Cardiac fibroblast (primary cell): ENCODE results near the gene CDHR4.
A peak's percentile ranks its signal among the peaks of the same experiment; 100 is the strongest.
"Not testable (repeated sequence)": the region's sequence is repeated elsewhere in the genome, so short reads cannot be mapped to it uniquely, and the experiment has no call there.

ENCODE experiments used
- DNase-seq, 2 donors: peaks; one replicate each; pipeline versions ENCODE4 v3.0.0 to v3.0.0-alpha.2; 2010; ENCODE audit warnings: low read depth in 2 of 2
- H3K4me3 ChIP-seq, 2 donors: replicated peaks in 1 of 2; 1 replicate in 1 of 2; 2 replicates in 1 of 2; pipeline ENCODE4 v1.5.1; 2011; ENCODE audit warnings: low read depth in 2 of 2, low read length in 2 of 2, mild to moderate bottlenecking in 2 of 2, moderate library complexity in 1 of 2
- TF ChIP-seq, protein P1 (sequence below): IDR thresholded peaks from one replicate; pipeline ENCODE4 v1.5.1; 2011; ENCODE audit warnings: low read depth, mild to moderate bottlenecking, low read length, inconsistent platforms

CDHR4 gene

DNA sequence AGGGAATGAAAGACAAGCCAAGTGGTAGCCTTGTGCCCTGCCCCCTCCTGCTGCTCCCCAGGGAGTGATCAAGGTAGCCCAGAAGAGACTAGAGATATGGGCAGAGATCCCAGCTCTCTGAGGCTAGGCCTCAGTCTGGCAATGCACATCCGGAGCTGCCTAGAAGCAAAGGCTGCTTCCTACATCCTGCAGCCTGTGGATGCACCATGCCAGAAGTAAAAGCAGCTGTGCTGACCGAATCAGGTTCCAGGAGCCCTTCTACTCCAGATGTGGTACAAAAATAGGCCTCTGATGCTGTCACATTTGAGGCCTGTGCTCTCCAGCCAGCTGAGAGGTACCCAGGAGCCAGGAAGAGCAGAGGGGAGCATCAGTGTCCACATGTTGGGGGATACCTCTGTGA is 40.7 kb upstream of the CDHR4 start:
- TF ChIP-seq, protein P1, sequence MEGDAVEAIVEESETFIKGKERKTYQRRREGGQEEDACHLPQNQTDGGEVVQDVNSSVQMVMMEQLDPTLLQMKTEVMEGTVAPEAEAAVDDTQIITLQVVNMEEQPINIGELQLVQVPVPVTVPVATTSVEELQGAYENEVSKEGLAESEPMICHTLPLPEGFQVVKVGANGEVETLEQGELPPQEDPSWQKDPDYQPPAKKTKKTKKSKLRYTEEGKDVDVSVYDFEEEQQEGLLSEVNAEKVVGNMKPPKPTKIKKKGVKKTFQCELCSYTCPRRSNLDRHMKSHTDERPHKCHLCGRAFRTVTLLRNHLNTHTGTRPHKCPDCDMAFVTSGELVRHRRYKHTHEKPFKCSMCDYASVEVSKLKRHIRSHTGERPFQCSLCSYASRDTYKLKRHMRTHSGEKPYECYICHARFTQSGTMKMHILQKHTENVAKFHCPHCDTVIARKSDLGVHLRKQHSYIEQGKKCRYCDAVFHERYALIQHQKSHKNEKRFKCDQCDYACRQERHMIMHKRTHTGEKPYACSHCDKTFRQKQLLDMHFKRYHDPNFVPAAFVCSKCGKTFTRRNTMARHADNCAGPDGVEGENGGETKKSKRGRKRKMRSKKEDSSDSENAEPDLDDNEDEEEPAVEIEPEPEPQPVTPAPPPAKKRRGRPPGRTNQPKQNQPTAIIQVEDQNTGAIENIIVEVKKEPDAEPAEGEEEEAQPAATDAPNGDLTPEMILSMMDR: no peak
- DNase-seq: peak; percentile 8 to 20
- H3K4me3 ChIP-seq: no peak overlapping the region

- DNase-seq: peak; percentile 86 to 90
- no peak overlapping the region for H3K4me3 ChIP-seq
- TF ChIP-seq, protein P1: peak; percentile 90
Observed at GRCh38 chr3:49839193-49839809, 39.6 kb upstream of the CDHR4 start.

DNA sequence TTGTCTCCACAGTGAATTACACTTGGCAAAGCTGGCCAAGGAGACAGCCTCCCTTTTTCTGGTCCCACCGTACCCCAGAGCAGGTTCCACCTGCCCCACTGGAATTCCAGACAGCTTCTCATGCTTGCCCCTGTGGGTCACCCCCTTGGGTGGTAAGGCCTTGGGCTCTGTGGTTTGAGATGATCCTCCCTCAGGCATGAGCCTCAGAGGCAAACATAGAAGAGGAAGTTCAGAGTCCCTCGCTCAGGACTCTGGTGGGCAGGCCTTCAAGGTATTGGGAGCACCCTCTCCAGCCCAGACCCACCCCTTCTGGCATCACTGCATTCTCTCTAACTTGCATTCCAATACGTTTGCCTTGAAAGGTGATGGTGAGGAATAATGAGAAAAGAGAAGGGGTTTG is 31.7 kb upstream of the CDHR4 start:
- DNase-seq: no peak
- TF ChIP-seq, protein P1: no peak

GRCh38 chr3:49826016-49826415 is 26.3 kb upstream of the CDHR4 start:
- DNase-seq: no peak
- TF ChIP-seq, protein P1: no peak
- no peak overlapping the region for H3K4me3 ChIP-seq

More for the DNA sequence above, 31.7 kb upstream of the CDHR4 start:
- no peak overlapping the region for H3K4me3 ChIP-seq

DNA sequence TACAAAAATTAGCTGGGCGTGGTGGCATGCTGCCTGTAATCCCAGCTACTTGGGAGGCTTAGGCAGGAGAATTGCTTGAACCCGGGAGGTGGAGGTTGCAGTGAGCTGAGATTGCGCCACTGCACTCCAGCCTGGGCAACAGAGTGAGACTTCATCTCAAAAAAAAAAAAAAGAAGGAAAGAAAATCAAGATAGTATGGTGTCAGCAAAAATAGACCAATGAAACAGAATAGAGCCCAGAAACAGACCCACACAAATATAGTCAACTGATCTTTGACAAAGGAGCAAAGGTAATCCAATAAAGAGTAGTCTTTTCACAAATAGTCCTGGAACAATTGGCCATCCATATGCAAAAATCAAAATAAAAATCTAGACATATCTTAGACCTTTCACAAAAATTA is 23.5 kb upstream of the CDHR4 start:
- not testable (repeated sequence) for DNase-seq, H3K4me3 ChIP-seq

DNA sequence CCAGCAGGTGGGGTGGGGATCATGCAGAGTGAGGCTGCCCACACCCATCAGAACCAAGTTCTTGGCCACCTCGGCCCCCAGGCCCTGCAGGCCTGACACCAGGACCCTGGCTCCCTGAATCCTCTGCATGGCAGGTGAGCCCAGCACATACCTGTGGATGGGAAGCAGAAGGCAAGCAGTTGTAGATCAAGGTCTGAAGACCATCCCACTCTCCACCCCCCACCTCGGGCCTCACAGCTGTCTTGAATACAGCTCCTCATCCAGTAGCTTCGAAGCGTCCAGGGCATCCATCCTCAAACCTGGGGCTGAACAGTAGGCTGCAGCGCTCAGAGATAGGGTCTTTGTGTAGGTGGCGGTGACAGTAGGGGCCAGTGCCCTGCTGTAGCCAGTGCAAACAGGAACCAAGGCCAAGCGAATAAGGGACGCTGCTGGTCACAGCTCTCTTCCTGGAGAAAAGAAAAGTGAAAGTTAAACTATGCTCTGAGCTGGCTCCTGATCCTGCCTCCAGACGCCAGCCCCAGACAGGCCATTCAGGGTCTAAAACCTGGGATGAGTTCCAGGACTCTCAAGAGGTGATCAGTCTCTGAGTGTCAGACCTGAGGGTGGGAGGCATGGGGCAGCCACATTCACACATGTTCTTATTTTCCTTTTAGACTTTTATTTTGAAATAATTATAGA is 14.0 kb upstream of the CDHR4 start, which contains the start of gene UBA7:
Gene UBA7 (minus strand): TSS at position 457 of the 678 bp plus-strand sequence. CDS start 166 bp downstream, at position 291.
- peak; percentile 73 to 86 for DNase-seq
- peak within 1 kb of the TSS; percentile 47 to 56 for H3K4me3 ChIP-seq
- TF ChIP-seq, protein P1: no peak

DNA sequence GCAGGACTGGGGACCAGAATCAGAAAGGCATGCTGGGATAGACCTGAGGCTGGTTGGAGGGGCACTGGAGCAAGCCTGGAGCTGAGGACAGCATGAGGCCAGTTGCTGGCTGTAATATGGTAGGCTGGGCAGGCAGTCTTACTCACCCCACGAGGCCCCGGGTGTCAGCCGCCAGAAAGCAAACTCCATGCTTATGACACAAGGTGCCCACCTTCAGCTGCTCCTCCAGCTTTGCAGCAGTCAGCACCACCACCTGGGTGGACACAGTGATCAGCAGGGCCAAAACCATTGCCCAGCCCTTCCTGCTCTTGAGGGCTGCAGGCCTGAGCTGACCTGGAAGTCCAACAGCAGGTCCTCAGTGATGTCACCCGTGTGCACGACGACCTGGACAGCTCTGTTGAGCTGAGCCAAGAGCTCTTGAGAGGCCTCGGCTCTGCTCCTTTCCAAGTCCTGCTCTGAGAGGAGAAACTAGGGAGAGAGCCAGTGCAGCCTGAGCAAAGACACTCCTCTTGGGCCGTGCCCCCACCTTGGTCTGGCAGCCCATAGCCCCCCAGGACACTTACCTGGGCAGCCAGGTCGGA is 13.3 kb upstream of the CDHR4 start:
- H3K4me3 ChIP-seq: peak overlapping the region; percentile 47 to 56
- TF ChIP-seq, protein P1: no peak
- no peak for DNase-seq
